Brain pericyte (primary cell): Measurements from ENCODE around the gene BLCAP.
"Not testable (repeated sequence)": the region's sequence is repeated elsewhere in the genome, so short reads cannot be mapped to it uniquely, and the experiment has no call there.

ENCODE experiments used
- DNase-seq: peaks from one replicate; pipeline ENCODE4 v3.0.0-alpha.2; 2012; ENCODE audit warnings: low read depth, low spot score

Gene BLCAP

GRCh38 chr20:37516811-37517750, 10.6 kb downstream of the BLCAP start:
- peak; percentile 76 for DNase-seq

GRCh38 chr20:37515876-37516275, 11.8 kb downstream of the BLCAP start:
- DNase-seq = no peak

GRCh38 chr20:37513779-37514359, 13.8 kb downstream of the BLCAP start:
- no peak for DNase-seq

GRCh38 chr20:37511610-37512275, 15.9 kb downstream of the BLCAP start:
- no peak for DNase-seq

GRCh38 chr20:37510226-37510625, 17.4 kb downstream of the BLCAP start:
- no peak for DNase-seq

GRCh38 chr20:37506152-37506725, 21.4 kb downstream of the BLCAP start:
- DNase-seq = no peak

- DNase-seq = no peak
Measured at GRCh38 chr20:37505263-37506151, 22.2 kb downstream of the BLCAP start.

GRCh38 chr20:37504404-37505096, 23.1 kb downstream of the BLCAP start:
- DNase-seq = no peak

- no peak for DNase-seq
Measured at GRCh38 chr20:37503256-37503927, 24.3 kb downstream of the BLCAP start.

- no peak for DNase-seq
Measured at GRCh38 chr20:37502654-37503053, 25.0 kb downstream of the BLCAP start.

GRCh38 chr20:37501940-37502339, 25.7 kb downstream of the BLCAP start:
- DNase-seq = no peak

- DNase-seq = no peak
Measured at GRCh38 chr20:37500311-37500710, 27.4 kb downstream of the BLCAP start.

- DNase-seq = no peak
Measured at GRCh38 chr20:37498066-37498665, 29.5 kb downstream of the BLCAP start.

GRCh38 chr20:37494796-37495195, 32.9 kb downstream of the BLCAP start:
- no peak for DNase-seq

GRCh38 chr20:37494301-37494700, 33.4 kb downstream of the BLCAP start:
- no peak for DNase-seq

- DNase-seq = no peak
Measured at GRCh38 chr20:37492945-37493344, 34.7 kb downstream of the BLCAP start.

GRCh38 chr20:37492096-37492625, 35.5 kb downstream of the BLCAP start:
- DNase-seq = no peak

GRCh38 chr20:37490663-37491350, 36.9 kb downstream of the BLCAP start:
- DNase-seq = no peak

- DNase-seq = not testable (repeated sequence)
Measured at GRCh38 chr20:37486209-37486608, 41.5 kb downstream of the BLCAP start.
